HPDE6-E6E7 (cell line): Measurements from ENCODE around the gene PDYN.
A peak's percentile ranks its signal among the peaks of the same experiment; 100 is the strongest.

Experiments used
- DNase-seq: peaks from one replicate; pipeline ENCODE4 v3.0.0; 2011; ENCODE audit warnings: missing footprints; ENCODE audit errors: extremely low spot score

PDYN gene

GRCh38 chr20:1994627-1995026, 769 bp upstream of the PDYN start:
- DNase-seq, result no peak

GRCh38 chr20:1992359-1993110, 1.3 kb downstream of the PDYN start:
- DNase-seq, result no peak

- no peak for DNase-seq
Measured at GRCh38 chr20:1987826-1988225, 6.0 kb downstream of the PDYN start.

GRCh38 chr20:1983301-1983700, 10.6 kb downstream of the PDYN start:
- DNase-seq, result no peak

GRCh38 chr20:1982686-1983085, 11.2 kb downstream of the PDYN start:
- no peak for DNase-seq

DNA sequence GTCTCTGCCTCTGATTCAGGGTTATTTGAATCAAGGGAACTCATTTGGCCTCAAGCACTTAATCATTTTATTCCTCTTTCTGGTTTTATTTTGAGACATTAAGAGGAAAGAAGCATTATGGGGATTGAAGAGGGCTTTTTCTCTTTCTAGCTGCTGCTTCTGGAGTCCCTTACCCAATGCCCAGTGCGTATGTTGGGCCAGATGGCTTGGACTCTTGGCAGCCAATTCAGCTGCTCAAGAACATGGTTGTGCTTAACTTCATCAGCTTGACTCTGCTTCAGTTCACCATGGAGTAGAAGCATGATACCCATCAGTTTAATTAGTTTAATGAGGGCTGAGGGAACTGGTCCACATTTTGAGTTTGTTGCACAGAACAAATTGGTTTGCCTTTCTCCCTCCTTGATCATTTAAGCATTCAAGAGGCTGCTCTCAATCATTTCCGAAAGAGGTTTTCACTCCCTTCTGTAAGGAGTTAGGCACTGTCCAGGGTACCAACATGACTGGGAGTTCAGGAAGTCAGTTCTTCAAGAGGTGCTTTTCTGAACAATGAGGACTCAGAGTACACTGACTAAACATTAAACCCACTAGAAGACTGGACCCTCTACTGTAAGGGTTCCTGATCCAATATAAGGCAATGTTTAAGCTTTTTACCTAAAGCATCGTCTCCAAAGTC, 14.6 kb downstream of the PDYN start:
- no peak for DNase-seq

GRCh38 chr20:1975291-1975690, 18.6 kb downstream of the PDYN start:
- no peak for DNase-seq

DNA sequence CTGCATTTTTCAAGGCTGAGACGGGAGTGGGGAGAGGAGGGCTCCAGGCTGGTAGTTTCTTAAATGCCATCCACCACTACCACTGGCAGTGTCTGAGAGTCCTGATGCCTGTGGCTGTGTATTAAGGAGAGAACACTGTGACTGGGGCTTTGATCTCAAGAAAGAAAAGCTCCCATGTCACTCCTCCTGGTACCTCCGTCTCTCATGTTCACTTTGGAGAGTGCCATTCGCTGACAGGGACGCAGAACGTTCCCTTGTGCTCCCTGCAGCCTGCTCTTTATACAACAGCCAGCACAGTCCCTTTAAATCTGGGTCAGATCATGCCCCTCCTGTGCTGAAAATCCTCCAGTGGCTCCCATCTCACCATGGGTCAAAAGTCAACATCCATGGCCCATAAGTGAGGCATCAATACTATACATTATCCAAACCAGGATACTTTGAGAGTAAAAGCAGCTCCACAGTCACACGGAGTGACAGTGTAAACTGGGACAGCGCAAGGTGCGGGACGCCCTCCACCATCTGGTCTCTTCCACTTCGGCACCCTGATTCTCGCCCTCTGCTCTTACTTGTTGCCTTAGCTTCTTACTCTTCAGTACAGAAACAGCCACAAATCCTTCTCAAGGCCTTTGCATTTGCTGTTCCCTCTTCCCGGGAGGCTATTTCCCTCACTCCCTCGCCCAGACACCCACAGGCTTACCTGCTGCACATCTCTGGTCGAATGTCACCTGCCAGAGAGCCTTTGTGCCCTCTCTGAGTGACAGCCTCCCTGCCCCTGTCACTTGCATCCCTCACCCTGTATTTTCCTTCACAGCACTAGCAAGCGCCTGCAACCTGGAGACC, 20.0 kb downstream of the PDYN start:
- no peak for DNase-seq

DNA sequence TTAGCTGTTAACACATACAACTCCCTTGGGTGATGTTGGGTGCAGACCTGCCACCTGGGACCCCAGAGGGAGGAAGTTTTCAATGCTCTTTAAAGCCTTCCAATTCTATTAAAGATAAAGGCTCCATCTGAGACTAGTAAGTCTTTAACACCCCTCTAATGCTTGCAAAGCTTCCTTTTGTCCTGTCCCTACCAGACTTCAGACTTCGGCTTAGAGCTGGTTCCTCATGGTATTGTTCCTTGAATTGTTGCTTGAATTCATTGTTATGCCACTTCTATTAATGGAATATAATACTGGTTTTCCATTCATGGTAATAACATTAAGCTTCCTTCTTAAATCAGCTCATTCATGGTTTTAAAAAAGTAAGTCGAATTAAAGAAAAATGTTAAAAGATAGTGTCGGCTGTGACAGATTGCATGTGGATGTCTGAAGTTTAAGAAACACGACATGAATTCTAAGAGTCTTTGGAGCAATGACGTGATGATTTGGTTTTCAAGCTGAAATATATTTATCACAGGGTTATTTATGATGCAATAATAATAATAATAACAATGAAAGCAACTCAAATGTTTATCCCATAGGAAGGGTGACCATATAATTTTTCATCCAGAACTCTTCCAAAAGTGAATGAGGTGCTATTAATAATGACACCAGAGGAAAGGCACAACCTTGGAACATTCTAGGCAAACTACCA, 21.8 kb downstream of the PDYN start:
- DNase-seq, result no peak

GRCh38 chr20:1968964-1969363, 24.9 kb downstream of the PDYN start:
- no peak for DNase-seq

- peak; percentile 74 for DNase-seq
Measured at GRCh38 chr20:1965520-1966351, 28.1 kb downstream of the PDYN start.

GRCh38 chr20:1964659-1965405, 29.0 kb downstream of the PDYN start:
- no peak for DNase-seq

GRCh38 chr20:1964061-1964460, 29.8 kb downstream of the PDYN start:
- no peak for DNase-seq

DNA sequence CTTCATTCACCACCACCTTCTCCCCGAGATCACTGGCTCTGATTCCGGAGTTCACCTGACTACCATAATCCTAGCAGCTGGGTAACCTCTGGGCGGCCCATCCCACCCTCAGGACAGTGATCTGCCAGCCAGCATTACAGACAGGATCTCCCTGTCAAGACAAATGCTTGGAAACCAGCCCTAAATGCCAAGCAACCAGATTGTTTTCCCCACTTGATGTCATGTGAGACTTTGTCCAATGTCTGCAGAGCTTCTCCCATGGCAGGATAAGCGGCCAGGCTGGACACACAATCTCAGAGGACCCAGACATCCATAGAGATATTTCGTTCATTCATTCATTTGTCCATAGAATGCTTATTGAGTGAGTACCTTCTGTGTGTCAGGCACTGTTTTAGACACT, 32.5 kb downstream of the PDYN start:
- DNase-seq, result no peak

- no peak for DNase-seq
Measured at GRCh38 chr20:1959156-1959555, 34.7 kb downstream of the PDYN start.

DNA sequence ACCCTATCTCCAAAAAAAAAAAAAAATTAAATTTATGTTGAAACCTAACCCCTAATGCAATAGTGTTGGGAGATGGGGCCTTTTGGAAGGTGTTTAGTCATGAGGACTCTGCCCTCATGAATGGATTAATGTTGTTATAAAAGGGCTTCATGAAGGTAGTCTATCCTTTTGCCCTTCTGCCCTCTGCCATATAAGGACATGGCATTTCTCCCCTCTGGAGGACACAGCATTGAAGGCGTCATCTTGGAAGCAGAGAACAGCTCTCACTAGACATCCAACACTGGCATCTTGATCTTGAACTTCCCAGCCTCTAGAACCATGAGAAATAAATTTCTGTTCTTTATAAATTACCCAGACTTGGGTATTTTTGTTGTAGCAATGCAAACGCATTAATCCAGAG, 35.4 kb downstream of the PDYN start:
- DNase-seq, result no peak

GRCh38 chr20:1955217-1955616, 38.6 kb downstream of the PDYN start:
- no peak for DNase-seq

GRCh38 chr20:1953621-1954020, 40.2 kb downstream of the PDYN start:
- DNase-seq, result no peak

GRCh38 chr20:1952737-1953530, 40.9 kb downstream of the PDYN start:
- DNase-seq, result peak; percentile 41
